GM12878 (cell line): Measurements from ENCODE around the gene TSC2. TPM values are rescaled to one million over a fixed set of nuclear protein-coding genes. Genes with fewer than 3 reads are reported as not detected.
"Not testable (repeated sequence)": the region's sequence is repeated elsewhere in the genome, so short reads cannot be mapped to it uniquely, and the experiment has no call there.

Experiments used
- ATAC-seq: fragments of 200-7000 bp; cut with Tn5 transposase; 3 replicates; pipeline ENCODE4 v1.9.1; 2020; ENCODE audit warnings: mild to moderate bottlenecking, moderate library complexity
- BruUV-seq: library from RNA; stranded (reverse); fragments of 400-500 nt; replicated peaks from 2 replicates; lab custom pipeline; 2021; lab: Mats Ljungman, UMichigan
- CTCF ChIA-PET: fragments of 300-600 bp; sonication (Branson Sonifier 250); formaldehyde crosslinking; extraction: SDS; loops from one replicate; lab custom pipeline; 2021; ENCODE audit warnings: inconsistent platforms; lab: Yijun Ruan, JAX
- POLR2A ChIA-PET: fragments of 350-600 bp; formaldehyde crosslinking; extraction: SDS; loops from one replicate; lab custom pipeline; 2021; ENCODE audit warnings: inconsistent platforms; lab: Charles Lee
- RAD21 ChIA-PET: fragments of 300-600 bp; sonication (Branson Sonifier 250); formaldehyde crosslinking; loops from one replicate; lab custom pipeline; 2023; ENCODE audit warnings: antibody characterized with exemption; ENCODE audit not compliant: unreplicated experiment; lab: Charles Lee
- SMC1A ChIA-PET: fragments of 300-600 bp; sonication (Branson Sonifier 250); formaldehyde crosslinking; loops from one replicate; lab custom pipeline; 2023; ENCODE audit not compliant: unreplicated experiment, uncharacterized antibody; lab: Charles Lee
- DNase-seq: peaks from one replicate; pipeline ENCODE4 v3.0.0-alpha.2; 2011; ENCODE audit warnings: low read depth, low spot score
- FAIRE-seq: peaks from 3 replicates; lab custom pipeline; 2011; peaks lifted over from hg19 to GRCh38; lab: Jason Lieb, UNC
- H2AFZ ChIP-seq: 2 replicates; pipeline ENCODE4 v1.6.0; 2011; ENCODE audit warnings: low read depth, low read length, control low read depth; ENCODE audit not compliant: control insufficient read depth
- H3K27ac ChIP-seq: 2 replicates; pipeline ENCODE4 v1.5.1; 2011; ENCODE audit warnings: control low read depth; ENCODE audit not compliant: control insufficient read depth, insufficient read depth
- H3K27me3 ChIP-seq, 2 experiments: replicated peaks in 1 of 2; 2 replicates each; pipeline versions ENCODE4 v1.6.0 to v1.6.1; 2011; ENCODE audit warnings: low read length in 1 of 2; ENCODE audit not compliant: control insufficient read depth in 2 of 2, insufficient read depth in 2 of 2
- H3K36me3 ChIP-seq, 2 experiments: 2 replicates each; pipeline ENCODE4 v1.5.1; 2011; ENCODE audit warnings: low read length in 1 of 2; ENCODE audit not compliant: control insufficient read depth in 2 of 2, insufficient read depth in 2 of 2
- H3K4me1 ChIP-seq: 2 replicates; pipeline ENCODE4 v1.6.1; 2011; ENCODE audit warnings: mild to moderate bottlenecking, low read length, moderate library complexity, mixed read lengths; ENCODE audit not compliant: control insufficient read depth, insufficient read depth
- H3K4me2 ChIP-seq: 2 replicates; pipeline ENCODE4 v1.6.0; 2011; ENCODE audit warnings: control low read depth; ENCODE audit not compliant: control insufficient read depth, insufficient read depth
- H3K4me3 ChIP-seq: fragments of 200-600 bp; sonication (generic); 2 replicates; pipeline ENCODE4 v1.5.1; 2016
- H3K79me2 ChIP-seq: 2 replicates; pipeline ENCODE4 v1.6.0; 2011; ENCODE audit warnings: low read length; ENCODE audit not compliant: control insufficient read depth, insufficient read depth
- H3K9ac ChIP-seq: 2 replicates; pipeline ENCODE4 v1.8.0; 2011; ENCODE audit warnings: low read length, control low read depth, mixed read lengths; ENCODE audit not compliant: control insufficient read depth, insufficient read depth
- H3K9me3 ChIP-seq: replicated peaks from 3 replicates; pipeline ENCODE4 v1.5.1; 2011; ENCODE audit warnings: mild to moderate bottlenecking, low read length; ENCODE audit not compliant: control insufficient read depth, insufficient read depth
- H4K20me1 ChIP-seq: 2 replicates; pipeline ENCODE4 v1.6.0; 2011; ENCODE audit not compliant: control insufficient read depth, insufficient read depth
- EED ChIP-seq: sonication (generic); IDR thresholded peaks from 2 replicates; pipeline ENCODE4 v1.6.1; 2016; ENCODE audit warnings: antibody characterized with exemption, low read depth
- FOS ChIP-seq: IDR thresholded peaks from 3 replicates; pipeline ENCODE4 v1.6.1; 2011; ENCODE audit warnings: borderline replicate concordance; ENCODE audit not compliant: insufficient read length; ENCODE audit errors: extremely low read depth
- HSF1 ChIP-seq: fragments of 150-350 bp; IDR thresholded peaks from 2 replicates; pipeline ENCODE4 v1.6.1; 2014; ENCODE audit warnings: mild to moderate bottlenecking, low read depth, low read length
- MYB ChIP-seq: fragments of 150-350 bp; IDR thresholded peaks from 2 replicates; pipeline ENCODE4 v1.6.1; 2014; ENCODE audit warnings: mild to moderate bottlenecking, low read depth, low read length, borderline replicate concordance
- NFXL1 ChIP-seq: fragments of 450-650 bp; IDR thresholded peaks from 2 replicates; pipeline ENCODE4 v1.6.1; 2017; ENCODE audit warnings: antibody characterized with exemption, mild to moderate bottlenecking, borderline replicate concordance
- NFYB ChIP-seq: IDR thresholded peaks from 2 replicates; pipeline ENCODE4 v1.6.1; 2011; ENCODE audit warnings: low read depth, mild to moderate bottlenecking, low read length, improper control_type of control experiment, moderate library complexity; ENCODE audit not compliant: insufficient read depth
- NKRF ChIP-seq: fragments of 450-650 bp; conservative IDR thresholded peaks from 2 replicates; pipeline ENCODE4 v1.6.1; 2017; ENCODE audit warnings: mild to moderate bottlenecking, moderate library complexity
- SMARCA5 ChIP-seq: fragments of 450-650 bp; IDR thresholded peaks from 2 replicates; pipeline ENCODE4 v1.6.1; 2017; ENCODE audit warnings: mild to moderate bottlenecking
- USF1 ChIP-seq: IDR thresholded peaks from 2 replicates; pipeline ENCODE4 v1.6.1; 2011; ENCODE audit warnings: borderline replicate concordance, low read depth, mild to moderate bottlenecking, moderate library complexity, mixed read lengths, low read length; ENCODE audit not compliant: insufficient read depth; ENCODE audit errors: extremely low read length
- WGBS: methylation state at CpG from one replicate; pipeline ENCODE4 v1.1.6; 2016; ENCODE audit warnings: low lambda C conversion rate; ENCODE audit not compliant: insufficient replicate concordance, insufficient coverage; ENCODE audit errors: missing lambda C conversion rate; 5-methylcytosine and 5-hydroxymethylcytosine counted together
- in situ Hi-C: fragments of 300-500 bp; cut with MboI; formaldehyde crosslinking; loops from 9 replicates; pipeline ENCODE4 v1.14.3; 2018; ENCODE audit warnings: mixed read lengths
- intact Hi-C: fragments of 100-400 bp; cut with micrococcal nuclease; formaldehyde crosslinking; loops from one replicate; pipeline ENCODE4 v1.14.2; 2022; ENCODE audit not compliant: unreplicated experiment
- polyA plus RNA-seq, 11 experiments: library from polyadenylated mRNA; depleted of rRNA in 4 of 11; unstranded in 6 of 11; stranded (reverse) in 5 of 11; fragments of >200 nt; fragmentation: Nextera tagmentation in 4 of 11; fragmentation: Illumina TruSeq in 1 of 11; extraction: Ambion mirVana in 4 of 11; extraction: Trizol in 1 of 11; gene quantifications; 1 replicate in 1 of 11; 2 replicates in 10 of 11; pipeline versions ENCODE4 v1.2.1 to v1.2.3, GENCODE V29; 2011 to 2016; ENCODE audit warnings: inconsistent platforms in 2 of 11, missing spikeins in 2 of 11, low read depth in 1 of 11
- total RNA-seq, 4 experiments: library from RNA; depleted of rRNA in 3 of 4; stranded (reverse); fragments of >200 nt in 3 of 4; fragmentation: Illumina TruSeq in 1 of 4; extraction: Trizol in 1 of 4; gene quantifications; 2 replicates each; pipeline versions ENCODE4 v1.2.1 to v1.2.3, GENCODE V29; 2013 to 2021

Gene TSC2
- total and polyA plus RNA-seq, 10 of the 15 experiments (the other 5 are each of a cell fraction or from before 2014, with no cell fraction given) = 1.6 to 77.0 (median 21.6) TPM

- TF ChIP-seq NKRF (no peak), SMARCA5 (no peak), EED (no peak), MYB (no peak), FOS (no peak), HSF1 (no peak), NFXL1 (no peak)
These were observed 48.3 kb downstream of the TSC2 start (continued) for GRCh38 chr16:2095918-2096582.

GRCh38 chr16:2096853-2097595 is 49.2 kb downstream of the TSC2 start:
- Histone ChIP-seq H3K27me3 (no peaks in the 10 kb centered on the region), H3K9ac (no peak overlapping the region), H3K9me3 (no peaks in the 10 kb centered on the region), H2AFZ (no peak overlapping the region), H4K20me1 (no peaks in the 10 kb centered on the region), H3K4me1 (no peaks in the 10 kb centered on the region), H3K79me2 (no peaks in the 10 kb centered on the region), H3K4me2 (no peak overlapping the region)
- no peak for ATAC-seq
- DNase-seq = no peak
- FAIRE-seq = no peak
- RAD21 ChIA-PET = no interaction called here
- WGBS = 84% methylated on average over 21 of the region's 25 CpGs
- intact Hi-C loops = no loop called here
- BruUV-seq = no TSS peak
- in situ Hi-C loops = no loop called here
- TF ChIP-seq USF1 = no peak
- TF ChIP-seq EED = no peak
- no peak for TF ChIP-seq NFYB
- TF ChIP-seq, all 136 proteins: peak for 0
- CTCF ChIA-PET = no interaction called here
- no peak overlapping the region for H3K4me3 ChIP-seq
- H3K27ac ChIP-seq = no peak overlapping the region
- SMC1A ChIA-PET = no interaction called here
- H3K36me3 ChIP-seq = peaks cover 0 to 3% of the 10 kb centered on the region in 2 experiments; a peak in 3 of 4 replicates
- POLR2A ChIA-PET = no interaction called here

- H3K4me2 ChIP-seq, H3K36me3 ChIP-seq, FAIRE-seq, H2AFZ ChIP-seq, H3K27ac ChIP-seq, H3K9ac ChIP-seq, H3K27me3 ChIP-seq, SMC1A ChIA-PET, H3K9me3 ChIP-seq, POLR2A ChIA-PET, BruUV-seq, DNase-seq, H3K79me2 ChIP-seq, CTCF ChIA-PET, H4K20me1 ChIP-seq, in situ Hi-C loops, ATAC-seq, H3K4me3 ChIP-seq, H3K4me1 ChIP-seq, intact Hi-C loops, RAD21 ChIA-PET: not testable (repeated sequence)
- WGBS = 98% methylated on average over 5 of the region's 14 CpGs
These were observed 49.9 kb downstream of the TSC2 start for GRCh38 chr16:2097689-2098088.
